ENCODE results near the gene B3GALT4.

The B3GALT4 gene

DNA sequence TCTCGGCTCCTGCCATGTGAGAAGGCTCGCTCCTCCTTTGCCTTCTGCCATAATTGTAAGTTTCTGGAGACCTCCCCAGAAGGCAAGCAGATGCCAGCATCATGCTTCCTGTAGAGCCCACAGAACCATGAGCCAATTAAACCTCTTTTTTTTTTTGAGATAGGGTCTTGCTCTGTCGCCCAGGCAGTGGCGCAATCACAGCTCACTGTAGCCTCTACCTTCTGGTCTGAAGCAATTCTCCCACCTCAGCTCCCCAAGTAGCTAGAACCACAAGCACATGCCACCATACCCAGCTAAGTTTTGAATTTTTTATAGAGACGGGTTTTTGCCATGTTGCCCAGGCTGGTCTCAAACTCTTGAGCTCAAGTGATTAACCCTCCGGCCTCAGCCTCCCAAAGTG is 40.1 kb upstream of the B3GALT4 start:
- Histone ChIP-seq H3K36me3 (ENCODE audit: low read length) (no peaks in the 10 kb centered on the region), H3K4me2 (ENCODE audit: low read depth, low read length, poor library complexity, severe bottlenecking) (no peak overlapping the region), H3K27me3 (ENCODE audit: low read length) (no peaks in the 10 kb centered on the region), H3K9ac (ENCODE audit: low read length) (no peak overlapping the region), H3K79me2 (ENCODE audit: insufficient read depth, low read length) (no peaks in the 10 kb centered on the region), H4K20me1 (ENCODE audit: low read depth, low read length) (no peaks in the 10 kb centered on the region), H3F3A (ENCODE audit: insufficient read depth) (no peaks in the 10 kb centered on the region), H3K4me3 (ENCODE audit: insufficient read depth, low read length, poor library complexity, severe bottlenecking) (no peak overlapping the region), H3K27ac (ENCODE audit: low read depth, low read length) (no peak overlapping the region), H3K9me3 (ENCODE audit: insufficient read depth, low read length) (no peaks in the 10 kb centered on the region), H3K9me2 (replicated peaks; ENCODE audit: insufficient read depth, low read length) (no peaks in the 10 kb centered on the region), H2AFZ (ENCODE audit: low read depth, low read length, severe bottlenecking) (no peak overlapping the region)
- no peak for TF ChIP-seq EZH2phosphoT487 (conservative IDR thresholded peaks at IDR 0.05; ENCODE audit: low read length)
- no peak for TF ChIP-seq CTCF (IDR thresholded peaks at IDR 0.05; ENCODE audit: insufficient read depth, low read length, poor library complexity, severe bottlenecking)

DNA sequence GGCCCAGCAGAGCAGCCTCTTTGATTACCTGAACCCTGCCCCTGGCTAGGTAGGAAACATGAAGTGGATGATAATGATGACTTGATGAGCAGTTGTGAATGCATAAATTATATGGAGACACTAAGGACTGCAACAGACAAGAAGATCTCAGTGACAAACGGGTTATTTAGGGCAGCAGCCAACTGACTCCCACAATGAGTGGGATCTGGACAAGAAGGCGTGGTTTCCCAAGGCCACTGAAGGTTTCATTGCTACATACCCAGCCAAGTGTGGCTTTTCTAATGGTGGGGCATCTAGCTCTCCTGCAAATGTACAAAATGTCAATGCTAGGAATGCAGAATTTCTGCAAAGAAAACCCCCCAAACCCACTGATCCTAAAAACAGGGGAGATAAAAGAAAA is 39.2 kb upstream of the B3GALT4 start:
- Histone ChIP-seq H3K4me2 (ENCODE audit: low read depth, low read length, poor library complexity, severe bottlenecking) (no peak overlapping the region), H2AFZ (ENCODE audit: low read depth, low read length, severe bottlenecking) (no peak overlapping the region), H3K9ac (ENCODE audit: low read length) (no peak overlapping the region), H3K27ac (ENCODE audit: low read depth, low read length) (no peak overlapping the region), H3K79me2 (ENCODE audit: insufficient read depth, low read length) (no peaks in the 10 kb centered on the region), H3K9me3 (ENCODE audit: insufficient read depth, low read length) (no peaks in the 10 kb centered on the region), H3K4me3 (ENCODE audit: insufficient read depth, low read length, poor library complexity, severe bottlenecking) (no peak overlapping the region), H3F3A (ENCODE audit: insufficient read depth) (no peaks in the 10 kb centered on the region), H3K36me3 (ENCODE audit: low read length) (no peaks in the 10 kb centered on the region), H3K27me3 (ENCODE audit: low read length) (no peaks in the 10 kb centered on the region), H4K20me1 (ENCODE audit: low read depth, low read length) (no peaks in the 10 kb centered on the region), H3K9me2 (replicated peaks; ENCODE audit: insufficient read depth, low read length) (no peaks in the 10 kb centered on the region)
- TF ChIP-seq EZH2phosphoT487 (conservative IDR thresholded peaks at IDR 0.05; ENCODE audit: low read length) (no peak), CTCF (IDR thresholded peaks at IDR 0.05; ENCODE audit: insufficient read depth, low read length, poor library complexity, severe bottlenecking) (no peak)

- Histone ChIP-seq H3F3A (ENCODE audit: insufficient read depth) (no peaks in the 10 kb centered on the region), H3K27ac (ENCODE audit: low read depth, low read length) (no peak overlapping the region), H3K4me2 (ENCODE audit: low read depth, low read length, poor library complexity, severe bottlenecking) (no peak overlapping the region), H4K20me1 (ENCODE audit: low read depth, low read length) (no peaks in the 10 kb centered on the region), H3K9me3 (ENCODE audit: insufficient read depth, low read length) (no peaks in the 10 kb centered on the region), H2AFZ (ENCODE audit: low read depth, low read length, severe bottlenecking) (no peak overlapping the region), H3K9me2 (replicated peaks; ENCODE audit: insufficient read depth, low read length) (no peaks in the 10 kb centered on the region), H3K27me3 (ENCODE audit: low read length) (no peaks in the 10 kb centered on the region), H3K4me3 (ENCODE audit: insufficient read depth, low read length, poor library complexity, severe bottlenecking) (no peak overlapping the region), H3K36me3 (ENCODE audit: low read length) (no peaks in the 10 kb centered on the region), H3K9ac (ENCODE audit: low read length) (no peak overlapping the region), H3K79me2 (ENCODE audit: insufficient read depth, low read length) (no peaks in the 10 kb centered on the region)
- TF ChIP-seq EZH2phosphoT487 (conservative IDR thresholded peaks at IDR 0.05; ENCODE audit: low read length) (no peak), CTCF (IDR thresholded peaks at IDR 0.05; ENCODE audit: insufficient read depth, low read length, poor library complexity, severe bottlenecking) (no peak)
Observed at GRCh38 chr6:33241968-33242367, 35.0 kb upstream of the B3GALT4 start.

DNA sequence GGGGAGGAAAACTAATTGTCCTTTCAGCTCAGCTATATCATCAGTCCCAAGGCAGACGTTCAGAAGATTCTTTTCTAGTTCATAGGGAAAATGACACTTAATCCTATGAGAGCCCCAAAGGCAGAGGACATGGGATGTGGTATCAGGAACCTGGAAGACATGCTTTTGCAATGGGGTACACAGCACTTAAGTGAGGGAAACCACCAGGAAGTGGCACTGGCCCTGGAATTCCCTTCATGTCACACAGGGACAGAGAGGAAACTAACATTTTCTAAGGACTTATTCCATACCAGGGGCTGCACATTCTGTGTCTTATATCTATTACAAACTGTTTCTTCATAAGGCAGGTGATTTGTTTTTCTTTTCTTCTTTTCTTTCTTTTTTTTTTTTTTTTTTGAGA is 33.4 kb upstream of the B3GALT4 start:
- Histone ChIP-seq H3K79me2 (ENCODE audit: insufficient read depth, low read length) (no peaks in the 10 kb centered on the region), H3K9ac (ENCODE audit: low read length) (no peak overlapping the region), H4K20me1 (ENCODE audit: low read depth, low read length) (no peaks in the 10 kb centered on the region), H3K9me3 (ENCODE audit: insufficient read depth, low read length) (no peaks in the 10 kb centered on the region), H3F3A (ENCODE audit: insufficient read depth) (peaks cover 1% of the 10 kb centered on the region), H3K27ac (ENCODE audit: low read depth, low read length) (no peak overlapping the region), H3K36me3 (ENCODE audit: low read length) (no peaks in the 10 kb centered on the region), H2AFZ (ENCODE audit: low read depth, low read length, severe bottlenecking) (no peak overlapping the region), H3K9me2 (replicated peaks; ENCODE audit: insufficient read depth, low read length) (no peaks in the 10 kb centered on the region), H3K27me3 (ENCODE audit: low read length) (no peaks in the 10 kb centered on the region), H3K4me3 (ENCODE audit: insufficient read depth, low read length, poor library complexity, severe bottlenecking) (no peak overlapping the region), H3K4me2 (ENCODE audit: low read depth, low read length, poor library complexity, severe bottlenecking) (no peak overlapping the region)
- no peak for TF ChIP-seq CTCF (IDR thresholded peaks at IDR 0.05; ENCODE audit: insufficient read depth, low read length, poor library complexity, severe bottlenecking)
- no peak for TF ChIP-seq EZH2phosphoT487 (conservative IDR thresholded peaks at IDR 0.05; ENCODE audit: low read length)
